AG10803 (cell line): ENCODE measurements around the gene RNASEH2C.
"Not testable (repeated sequence)": the region's sequence is repeated elsewhere in the genome, so short reads cannot be mapped to it uniquely, and the experiment has no call there.

Source experiments
- DNase-seq: peaks from one replicate; pipeline ENCODE4 v3.0.0; 2010; ENCODE audit warnings: low read depth
- H3K4me3 ChIP-seq: 2 replicates; pipeline ENCODE4 v1.5.1; 2011; ENCODE audit warnings: mild to moderate bottlenecking, low read length, control low read depth
- CTCF ChIP-seq: conservative IDR thresholded peaks from 2 replicates; pipeline ENCODE4 v1.5.1; 2011; ENCODE audit warnings: mild to moderate bottlenecking, low read length, control low read depth, inconsistent platforms

The RNASEH2C gene

GRCh38 chr11:65710421-65710820 is 10.2 kb downstream of the RNASEH2C start:
- H3K4me3 ChIP-seq: no peak overlapping the region
- no peak for DNase-seq

GRCh38 chr11:65709661-65710060 is 10.9 kb downstream of the RNASEH2C start:
- TF ChIP-seq CTCF: no peak
- no peak for DNase-seq
- H3K4me3 ChIP-seq: no peak overlapping the region

More at GRCh38 chr11:65710421-65710820, 10.2 kb downstream of the RNASEH2C start:
- no peak for TF ChIP-seq CTCF

GRCh38 chr11:65708451-65708850 is 12.1 kb downstream of the RNASEH2C start:
- TF ChIP-seq CTCF: no peak
- no peak overlapping the region for H3K4me3 ChIP-seq
- no peak for DNase-seq

GRCh38 chr11:65707002-65707401 is 13.6 kb downstream of the RNASEH2C start:
- not testable (repeated sequence) for DNase-seq, H3K4me3 ChIP-seq

GRCh38 chr11:65706303-65706763 is 14.3 kb downstream of the RNASEH2C start:
- DNase-seq: peak; percentile 38
- peak; percentile 43 for TF ChIP-seq CTCF
- not testable (repeated sequence) for H3K4me3 ChIP-seq

GRCh38 chr11:65703846-65704245 is 16.8 kb downstream of the RNASEH2C start:
- no peak for DNase-seq
- no peak overlapping the region for H3K4me3 ChIP-seq
- no peak for TF ChIP-seq CTCF

GRCh38 chr11:65701686-65702085 is 18.9 kb downstream of the RNASEH2C start:
- DNase-seq: no peak
- TF ChIP-seq CTCF: no peak
- no peak overlapping the region for H3K4me3 ChIP-seq

GRCh38 chr11:65700399-65700798 is 20.2 kb downstream of the RNASEH2C start:
- peak; percentile 17 for DNase-seq

More at GRCh38 chr11:65700399-65700798, 20.2 kb downstream of the RNASEH2C start:
- no peak overlapping the region for H3K4me3 ChIP-seq
- no peak for TF ChIP-seq CTCF
